Erythroblast (primary cell): ENCODE data around the gene CCS.

Source experiments
- GATA1 ChIP-seq: IDR thresholded peaks from 2 replicates; pipeline ENCODE4 v1.6.1; 2011; ENCODE audit warnings: low read depth, mild to moderate bottlenecking, control low read depth, low read length, moderate library complexity
- POLR2A ChIP-seq: IDR thresholded peaks from 2 replicates; pipeline ENCODE4 v1.6.1; 2011; ENCODE audit warnings: mild to moderate bottlenecking, low read length

DNA sequence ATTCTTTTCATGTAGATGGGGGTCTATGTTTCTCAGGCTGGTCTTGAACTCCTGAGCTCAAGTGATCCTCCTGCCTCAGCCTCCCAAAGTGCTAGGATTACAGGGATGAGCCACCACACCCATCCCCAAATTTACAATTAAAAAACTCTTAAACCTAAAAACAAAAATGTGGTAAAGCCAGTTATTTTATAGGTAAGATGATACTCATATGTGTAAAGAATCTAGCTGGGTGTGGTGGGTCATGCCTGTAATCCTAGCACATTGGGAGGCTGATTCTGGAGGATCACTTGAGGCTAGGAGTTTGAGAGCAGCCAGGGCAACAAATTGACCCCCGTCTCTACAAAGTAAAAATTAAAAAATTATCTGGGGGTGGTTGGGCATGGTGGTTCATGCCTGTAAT, 19.5 kb downstream of the CCS start:
- TF ChIP-seq POLR2A (no peak), GATA1 (no peak)
